Stimulated activated memory B cell treated with anti-CD40 and anti-IgM and Interleukin-4, amounts not matched to agents 10 μg/mL and 1 μg/mL and 100 μg/mL, for 72 hours (primary cell): ENCODE data around the gene ANKRD39.
"Not testable (repeated sequence)": the region's sequence is repeated elsewhere in the genome, so short reads cannot be mapped to it uniquely, and the experiment has no call there.

Experiments
- ATAC-seq: fragments of 150-1000 bp; cut with Tn5 transposase; 2 replicates; pipeline ENCODE4 v1.10.0; 2021
- H3K27ac Mint-ChIP-seq: one replicate; pipeline ENCODE4 v1.8.0; 2022; ENCODE audit warnings: mild to moderate bottlenecking, mixed read lengths
- H3K27me3 Mint-ChIP-seq: one replicate; pipeline ENCODE4 v1.8.0; 2022; ENCODE audit warnings: mixed read lengths
- H3K36me3 Mint-ChIP-seq: one replicate; pipeline ENCODE4 v1.8.0; 2022; ENCODE audit warnings: mixed read lengths
- H3K4me1 Mint-ChIP-seq: one replicate; pipeline ENCODE4 v1.8.0; 2022; ENCODE audit warnings: mixed read lengths
- H3K4me3 Mint-ChIP-seq: one replicate; pipeline ENCODE4 v1.8.0; 2022; ENCODE audit warnings: mild to moderate bottlenecking, moderate library complexity, mixed read lengths
- H3K9me3 Mint-ChIP-seq: one replicate; pipeline ENCODE4 v1.8.0; 2022; ENCODE audit warnings: mixed read lengths

Gene ANKRD39

DNA sequence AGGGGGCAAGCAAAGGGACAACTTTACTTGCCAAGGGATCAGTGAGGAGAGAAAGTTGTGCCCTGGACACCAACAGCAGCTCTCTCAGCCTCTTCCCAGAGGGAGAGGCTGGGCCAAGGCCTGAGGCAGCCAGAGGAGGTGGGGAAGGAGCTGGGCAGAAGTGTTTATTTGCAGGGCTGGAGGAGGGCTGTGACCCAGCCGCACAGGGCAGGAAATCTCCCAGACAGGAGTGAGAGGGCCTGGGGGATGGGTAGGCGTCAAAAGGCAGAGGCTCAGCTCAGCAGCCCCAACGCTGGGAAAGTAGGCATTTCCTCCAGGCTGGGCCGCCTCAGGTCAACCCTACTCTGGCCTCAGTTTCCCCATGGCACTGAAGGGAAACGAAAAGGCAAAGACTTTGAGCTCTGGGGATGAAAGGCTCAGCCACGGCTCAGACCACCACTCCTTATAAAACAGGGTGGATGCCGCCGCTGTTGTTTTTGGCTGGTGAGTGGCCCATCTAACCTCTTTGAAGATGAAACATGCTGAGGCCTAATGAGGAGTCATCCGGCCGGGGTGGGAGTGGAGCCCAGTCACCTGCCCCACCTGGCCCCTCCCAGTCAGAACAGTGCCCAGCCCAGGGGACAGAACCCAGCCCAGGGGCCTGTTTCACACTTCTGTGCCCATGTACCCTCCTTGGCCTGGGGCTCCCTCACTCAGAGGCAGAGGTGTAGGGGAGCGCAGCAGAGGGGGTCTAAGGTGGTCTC is 33.9 kb upstream of the ANKRD39 start:
- Mint-ChIP-seq H3K36me3 (no peaks in the 10 kb centered on the region), H3K27ac (no peak overlapping the region), H3K9me3 (no peaks in the 10 kb centered on the region), H3K27me3 (no peaks in the 10 kb centered on the region), H3K4me1 (peaks cover 30% of the 10 kb centered on the region), H3K4me3 (no peak overlapping the region)
- no peak for ATAC-seq

DNA sequence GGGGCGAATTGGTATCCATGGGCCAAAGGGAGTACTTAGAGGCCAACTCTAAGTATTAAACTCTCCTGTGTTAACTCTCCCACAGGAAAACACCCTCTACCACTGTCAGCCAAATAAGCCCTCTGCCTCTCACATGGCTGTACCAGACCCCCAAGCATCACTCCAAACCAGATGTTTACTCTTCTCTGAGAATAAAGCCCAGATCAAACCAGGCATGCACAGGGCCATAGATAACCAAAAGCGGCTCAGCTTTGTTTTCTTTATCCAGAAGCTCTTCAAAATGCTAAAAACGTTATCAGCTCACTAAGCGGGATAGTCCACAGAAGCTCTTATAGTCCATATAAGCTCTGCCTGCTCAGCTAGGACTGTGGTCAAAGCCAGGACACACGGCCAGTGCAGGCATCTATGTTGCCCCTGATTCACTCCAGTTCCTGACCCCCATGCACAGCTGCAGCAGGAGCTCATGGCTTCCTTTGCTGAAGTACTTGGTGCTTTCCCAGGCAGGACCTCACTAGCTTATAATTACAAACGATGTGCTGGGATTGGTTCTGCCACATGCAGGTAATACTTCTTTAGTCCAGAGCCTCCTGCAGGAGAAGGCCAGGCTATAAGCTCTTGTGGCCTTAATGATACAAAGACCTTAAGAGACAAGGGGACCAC is 33.0 kb upstream of the ANKRD39 start:
- no peak overlapping the region for H3K27ac Mint-ChIP-seq
- H3K36me3 Mint-ChIP-seq = no peaks in the 10 kb centered on the region
- H3K4me1 Mint-ChIP-seq = peaks cover 30% of the 10 kb centered on the region
- H3K4me3 Mint-ChIP-seq = no peak overlapping the region
- H3K9me3 Mint-ChIP-seq = no peaks in the 10 kb centered on the region
- no peaks in the 10 kb centered on the region for H3K27me3 Mint-ChIP-seq
- no peak for ATAC-seq

DNA sequence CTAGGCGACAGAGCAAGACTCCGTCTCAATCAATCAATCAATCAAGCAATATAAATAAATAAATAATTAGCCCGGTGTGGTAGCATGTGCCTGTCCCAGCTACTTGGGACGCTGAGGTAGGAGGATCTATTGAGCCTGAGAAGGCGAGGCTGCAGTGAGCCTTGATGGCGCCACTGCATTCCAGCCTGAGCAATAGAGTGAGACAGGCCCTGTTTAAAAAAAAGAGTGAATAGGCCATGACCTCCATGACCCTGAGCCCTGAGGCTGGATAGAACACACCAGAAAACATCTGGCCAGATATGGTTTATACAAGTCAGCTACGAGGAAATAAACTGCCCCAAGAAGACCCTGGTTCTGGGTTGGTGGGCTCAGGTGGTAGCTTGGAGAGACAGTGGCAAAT is 32.4 kb upstream of the ANKRD39 start:
- Mint-ChIP-seq H3K27ac (no peak overlapping the region), H3K4me3 (no peak overlapping the region), H3K9me3 (no peaks in the 10 kb centered on the region), H3K36me3 (no peaks in the 10 kb centered on the region), H3K27me3 (no peaks in the 10 kb centered on the region), H3K4me1 (peaks cover 28% of the 10 kb centered on the region)
- ATAC-seq = no peak

DNA sequence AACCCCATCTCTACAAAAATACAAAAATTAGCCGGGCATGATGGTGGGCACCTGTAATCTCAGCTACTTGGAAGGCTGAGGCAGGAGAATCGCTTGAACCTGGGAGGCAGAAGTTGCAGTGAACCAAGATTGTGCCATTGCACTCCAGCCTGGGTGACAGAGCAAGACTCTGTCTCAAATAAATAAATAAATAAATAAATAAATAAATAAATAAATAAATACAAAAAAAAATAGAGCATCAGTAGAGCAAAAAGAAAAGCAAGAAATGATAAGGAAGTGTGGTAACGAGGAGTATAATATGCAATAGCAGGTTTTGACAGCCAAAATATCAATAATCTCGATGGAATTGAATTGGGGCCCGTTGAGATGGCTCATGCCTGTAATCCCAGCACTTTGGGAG is 31.7 kb upstream of the ANKRD39 start:
- H3K36me3 Mint-ChIP-seq, H3K9me3 Mint-ChIP-seq, H3K27ac Mint-ChIP-seq, H3K27me3 Mint-ChIP-seq, H3K4me3 Mint-ChIP-seq, ATAC-seq: not testable (repeated sequence)
- peaks cover 23% of the 10 kb centered on the region for H3K4me1 Mint-ChIP-seq

DNA sequence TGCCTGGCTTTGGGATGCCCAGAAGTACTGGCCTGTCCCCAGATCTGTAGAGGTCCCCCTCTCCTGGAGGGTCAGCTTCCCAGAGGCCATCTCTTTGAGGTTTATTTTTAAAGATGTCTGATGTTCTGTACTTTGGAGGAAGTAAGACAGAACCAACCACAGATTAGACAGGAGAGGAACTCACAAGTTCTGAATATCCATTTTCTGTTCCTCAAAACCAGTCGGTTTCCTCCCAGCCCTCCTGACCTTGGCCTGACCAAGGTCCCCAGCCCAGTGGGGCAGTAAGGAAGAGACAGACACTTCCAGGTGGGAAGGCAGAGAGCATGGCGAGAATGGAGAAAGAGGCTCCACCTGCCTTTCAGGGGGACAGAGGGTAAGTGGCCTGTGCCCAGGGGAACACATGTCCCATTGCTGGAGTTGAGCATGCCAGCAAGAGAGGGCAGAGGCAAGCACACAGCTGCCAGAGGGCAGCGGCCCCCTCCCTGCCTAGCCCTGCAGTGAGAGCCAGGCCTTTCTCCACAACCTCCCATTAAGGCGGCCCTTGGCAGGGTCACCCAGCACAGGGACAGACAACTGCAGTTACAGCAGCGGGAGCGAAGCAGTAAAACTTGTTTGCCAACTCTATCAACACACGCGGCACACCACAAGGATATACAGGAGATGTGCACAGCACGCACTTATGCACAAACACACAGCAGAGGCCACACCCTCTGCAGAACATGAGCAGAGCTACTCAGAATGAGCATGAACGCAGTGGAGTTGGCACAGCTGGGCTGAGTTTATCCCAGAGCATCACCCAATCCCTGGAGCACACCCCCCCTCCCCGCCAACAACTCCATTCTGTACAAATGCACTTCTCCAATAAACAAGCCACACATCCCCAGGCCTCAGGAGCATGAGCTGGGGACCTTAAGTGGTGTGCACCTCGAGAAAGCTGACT is 30.5 kb upstream of the ANKRD39 start:
- H3K4me1 Mint-ChIP-seq = peaks cover 23% of the 10 kb centered on the region
- H3K27ac Mint-ChIP-seq = peak overlapping the region; percentile 7
- peak; percentile 70 for ATAC-seq
- no peak overlapping the region for H3K4me3 Mint-ChIP-seq
- H3K9me3 Mint-ChIP-seq = no peaks in the 10 kb centered on the region
- no peaks in the 10 kb centered on the region for H3K27me3 Mint-ChIP-seq
- no peaks in the 10 kb centered on the region for H3K36me3 Mint-ChIP-seq

DNA sequence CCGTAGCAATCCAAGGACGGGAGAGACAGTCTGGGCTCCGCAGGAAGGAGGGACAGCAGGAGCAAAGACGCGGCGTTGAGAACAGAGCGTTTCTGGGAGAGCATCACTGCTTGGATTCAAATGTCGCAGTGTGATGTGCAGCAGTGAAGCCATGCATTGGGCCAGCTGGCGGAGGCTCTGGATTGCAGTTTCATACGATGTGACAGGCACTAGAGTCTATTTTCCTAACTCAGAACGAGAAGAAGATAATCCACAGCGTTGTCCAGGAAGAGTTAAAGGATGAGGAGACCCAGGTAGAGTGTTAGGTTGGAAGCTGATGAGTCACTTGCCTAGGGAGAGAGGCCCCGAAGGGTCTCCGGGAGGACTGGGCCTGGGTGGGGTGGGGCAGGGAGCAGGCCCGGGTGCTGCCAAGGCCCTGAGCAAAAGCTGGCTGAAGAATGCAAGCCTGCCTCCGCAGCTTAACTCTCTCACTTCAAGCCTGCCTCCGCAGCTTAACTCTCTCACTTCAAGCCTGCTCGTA is 29.7 kb upstream of the ANKRD39 start:
- Mint-ChIP-seq H3K4me3 (no peak overlapping the region), H3K9me3 (no peaks in the 10 kb centered on the region), H3K27me3 (no peaks in the 10 kb centered on the region), H3K27ac (peak overlapping the region; percentile 50), H3K4me1 (peaks cover 23% of the 10 kb centered on the region), H3K36me3 (no peaks in the 10 kb centered on the region)
- ATAC-seq = no peak

DNA sequence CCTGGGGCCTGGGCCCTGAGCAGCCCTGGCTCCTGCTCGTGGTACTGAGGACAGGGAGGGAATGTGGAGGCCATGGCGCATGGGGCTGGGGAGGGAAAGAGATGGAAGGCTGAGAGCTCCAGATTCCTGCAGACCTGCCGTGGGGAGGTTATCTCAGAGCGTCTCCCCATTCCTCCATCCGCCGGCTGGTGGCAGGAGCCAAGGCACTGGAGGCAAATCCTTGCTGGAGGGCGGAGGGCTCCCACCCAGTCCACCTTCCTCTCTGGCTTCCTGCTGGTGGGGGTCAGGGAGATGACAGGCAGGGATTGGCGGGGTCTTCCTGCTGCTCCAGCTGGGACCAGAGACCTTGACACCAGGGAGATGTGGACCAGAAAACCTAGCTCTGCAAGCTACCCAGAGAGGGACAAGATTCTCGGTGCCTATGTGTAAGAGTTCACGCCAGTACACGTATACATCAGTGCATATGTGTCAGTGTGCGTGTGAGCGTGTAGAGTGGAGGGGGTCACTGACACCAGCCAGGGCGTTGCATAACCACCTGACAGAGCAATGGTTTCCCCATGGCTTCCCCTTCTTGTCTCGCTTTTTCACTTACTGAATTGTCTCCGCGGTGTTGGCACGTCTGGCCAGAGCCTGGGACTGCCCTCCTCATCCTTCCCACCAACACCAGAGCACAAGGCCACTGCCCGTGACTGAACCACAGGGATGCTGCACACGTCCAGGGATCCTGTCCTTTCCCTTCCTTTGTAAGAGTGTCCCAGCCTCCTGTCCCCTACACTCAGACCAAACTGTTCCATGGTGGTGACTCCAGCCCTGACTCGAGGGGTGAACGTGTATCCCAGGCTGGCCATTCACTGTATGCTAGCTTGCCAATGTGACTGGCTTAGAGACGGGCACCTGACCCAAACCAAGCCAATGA is 27.9 kb upstream of the ANKRD39 start:
- H3K27me3 Mint-ChIP-seq = no peaks in the 10 kb centered on the region
- no peak for ATAC-seq
- no peak overlapping the region for H3K27ac Mint-ChIP-seq
- H3K9me3 Mint-ChIP-seq = no peaks in the 10 kb centered on the region
- H3K36me3 Mint-ChIP-seq = no peaks in the 10 kb centered on the region
- no peak overlapping the region for H3K4me3 Mint-ChIP-seq
- peaks cover 23% of the 10 kb centered on the region for H3K4me1 Mint-ChIP-seq

DNA sequence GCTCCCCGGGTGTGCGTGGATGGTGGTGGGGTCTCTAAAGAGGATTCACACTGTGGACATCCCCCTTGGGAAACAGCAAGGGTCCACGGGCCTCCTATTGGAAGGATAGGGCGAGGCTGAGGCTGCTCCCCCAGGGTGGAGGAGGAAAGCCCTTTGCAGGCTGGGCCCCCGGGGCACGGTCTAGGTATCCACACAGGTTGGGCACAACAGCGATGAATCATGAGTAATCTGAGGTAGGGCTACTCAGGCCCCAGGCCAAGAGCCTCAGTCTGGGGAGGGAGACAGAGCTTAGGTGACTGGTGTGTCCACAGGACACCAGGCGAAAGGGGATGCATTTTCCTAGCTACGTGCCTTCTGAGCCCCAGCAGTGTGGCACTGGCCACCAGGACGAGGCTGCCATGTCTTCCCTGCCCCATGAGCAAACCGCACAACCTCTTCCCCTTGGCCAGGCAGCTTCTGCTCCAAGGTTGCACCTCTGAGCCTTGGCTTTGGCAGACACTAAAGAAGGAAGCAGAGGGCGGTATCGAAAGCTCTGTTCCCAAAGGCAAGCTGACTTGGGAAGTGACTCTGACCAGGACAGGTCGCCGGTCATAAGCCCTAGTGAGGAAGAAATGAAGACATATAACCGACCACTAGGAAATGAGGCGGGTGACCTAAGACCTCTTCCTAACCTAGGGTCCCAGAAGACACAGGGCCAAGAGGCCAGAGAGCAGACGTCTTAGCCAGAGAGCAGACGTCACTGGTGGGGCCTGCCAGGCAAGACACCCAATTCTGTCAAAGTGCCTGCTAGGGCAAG is 26.7 kb upstream of the ANKRD39 start:
- Mint-ChIP-seq H3K4me1 (peaks cover 23% of the 10 kb centered on the region), H3K36me3 (no peaks in the 10 kb centered on the region), H3K27me3 (no peaks in the 10 kb centered on the region), H3K9me3 (no peaks in the 10 kb centered on the region), H3K4me3 (no peak overlapping the region), H3K27ac (no peak overlapping the region)
- ATAC-seq = no peak

DNA sequence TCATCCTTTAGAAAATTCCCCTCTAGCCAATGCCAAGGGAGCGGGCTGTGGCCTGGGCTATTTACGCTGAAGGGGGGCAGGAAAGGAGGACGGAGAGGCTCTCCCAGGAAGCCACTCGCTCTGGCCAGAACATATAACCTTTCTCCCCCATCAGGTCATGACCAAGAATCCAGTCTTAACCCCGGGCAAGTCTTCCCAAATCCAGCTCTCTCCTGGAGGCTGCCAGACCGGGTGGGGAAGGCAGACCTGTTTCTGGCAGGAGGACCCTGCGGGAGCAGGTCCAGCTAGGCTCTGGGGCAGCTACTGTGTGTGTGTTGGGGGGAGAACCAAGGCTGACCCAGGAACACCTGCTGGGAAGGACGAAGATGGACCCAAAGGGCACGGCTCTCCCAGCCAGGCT is 25.5 kb upstream of the ANKRD39 start:
- peaks cover 21% of the 10 kb centered on the region for H3K4me1 Mint-ChIP-seq
- no peak overlapping the region for H3K4me3 Mint-ChIP-seq
- H3K27me3 Mint-ChIP-seq = peaks cover 3% of the 10 kb centered on the region
- no peak for ATAC-seq
- no peaks in the 10 kb centered on the region for H3K9me3 Mint-ChIP-seq
- no peak overlapping the region for H3K27ac Mint-ChIP-seq
- no peaks in the 10 kb centered on the region for H3K36me3 Mint-ChIP-seq

DNA sequence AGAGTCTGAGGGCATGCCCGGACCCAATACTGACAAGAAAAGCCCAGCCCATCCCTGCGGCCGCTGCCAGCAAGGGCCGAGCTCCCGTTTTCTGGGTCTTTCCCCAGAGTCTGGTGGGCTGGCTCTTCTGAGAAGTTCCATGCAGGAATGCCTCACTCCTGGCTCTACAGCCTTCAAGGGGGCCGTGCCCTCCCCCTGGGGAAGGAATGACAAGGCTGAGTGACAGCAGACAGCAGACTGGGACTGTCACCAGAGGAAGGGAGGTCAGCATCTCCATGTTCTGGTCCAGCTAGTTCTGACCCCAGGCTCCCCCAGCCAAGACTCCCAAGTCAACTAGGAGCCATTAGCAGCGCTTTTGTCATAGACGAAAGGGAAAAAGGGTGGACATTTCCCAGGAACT is 25.1 kb upstream of the ANKRD39 start:
- H3K4me1 Mint-ChIP-seq = peaks cover 21% of the 10 kb centered on the region
- no peaks in the 10 kb centered on the region for H3K36me3 Mint-ChIP-seq
- no peaks in the 10 kb centered on the region for H3K9me3 Mint-ChIP-seq
- H3K27ac Mint-ChIP-seq = no peak overlapping the region
- ATAC-seq = no peak
- H3K27me3 Mint-ChIP-seq = peaks cover 7% of the 10 kb centered on the region
- no peak overlapping the region for H3K4me3 Mint-ChIP-seq

DNA sequence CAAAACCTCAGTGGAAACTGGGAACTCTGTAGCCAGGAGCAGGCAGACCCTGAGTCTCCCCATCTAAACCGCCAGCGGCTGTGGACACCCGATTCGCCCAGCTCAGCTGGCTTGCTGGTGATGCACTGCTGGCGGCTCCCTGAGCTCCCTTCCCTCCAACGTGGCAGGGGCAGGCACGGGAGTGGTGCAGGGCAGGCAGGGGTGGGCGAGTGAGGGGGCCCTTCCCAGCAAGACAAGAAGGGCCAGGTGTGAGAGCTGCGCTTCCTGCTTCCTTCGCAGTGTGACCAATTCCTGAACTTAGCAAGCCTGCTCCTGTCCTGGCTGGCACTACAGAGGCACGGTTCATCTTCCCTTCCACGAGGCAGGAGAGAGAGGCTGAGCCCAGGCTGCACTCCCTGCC is 24.4 kb upstream of the ANKRD39 start:
- peaks cover 19% of the 10 kb centered on the region for H3K4me1 Mint-ChIP-seq
- peaks cover 8% of the 10 kb centered on the region for H3K27me3 Mint-ChIP-seq
- ATAC-seq = no peak
- H3K36me3 Mint-ChIP-seq = no peaks in the 10 kb centered on the region
- H3K4me3 Mint-ChIP-seq = no peak overlapping the region
- no peaks in the 10 kb centered on the region for H3K9me3 Mint-ChIP-seq
- H3K27ac Mint-ChIP-seq = no peak overlapping the region

DNA sequence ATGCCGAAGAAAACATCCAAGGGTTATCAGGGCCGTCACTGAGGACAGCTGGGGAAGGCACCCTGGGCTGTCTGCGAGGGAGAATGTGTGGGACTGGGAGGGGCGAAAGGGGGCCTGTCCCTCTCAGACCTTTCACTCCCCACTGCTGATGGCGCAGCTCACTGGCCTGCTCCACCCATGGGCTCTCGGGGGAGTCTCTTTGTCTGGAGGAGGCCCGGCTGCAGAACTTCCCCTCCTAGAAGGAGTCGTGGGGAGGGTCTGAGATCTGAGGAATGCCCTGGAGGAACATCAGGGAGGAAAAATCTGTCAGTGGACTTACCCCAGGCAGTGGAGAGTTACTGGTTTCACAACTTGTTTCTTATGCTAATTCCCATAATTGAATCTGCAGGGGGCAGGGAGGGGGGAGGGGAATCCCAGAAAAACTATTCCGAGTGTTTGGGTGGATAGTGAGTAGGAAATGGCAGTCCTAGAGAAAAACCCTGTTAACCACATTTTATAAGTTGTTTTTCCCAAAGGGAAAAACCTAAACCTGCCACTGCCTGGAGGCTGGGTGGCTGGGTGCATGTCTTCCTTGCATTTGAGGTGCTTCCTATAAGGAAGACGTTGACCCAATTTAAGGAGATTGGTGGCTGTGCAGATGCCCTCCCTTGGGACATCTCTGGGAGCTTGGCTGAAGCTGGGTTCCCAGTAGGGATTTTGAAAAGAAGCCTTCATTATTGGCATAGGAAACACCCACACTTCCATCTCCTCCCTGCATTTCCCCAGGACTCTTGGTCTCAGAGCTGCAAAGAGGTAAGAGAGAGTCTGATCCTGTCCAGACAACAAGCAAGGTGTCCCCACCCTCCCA is 23.8 kb upstream of the ANKRD39 start:
- H3K4me1 Mint-ChIP-seq = peaks cover 20% of the 10 kb centered on the region
- H3K27ac Mint-ChIP-seq = peak overlapping the region; percentile 30
- H3K36me3 Mint-ChIP-seq = no peaks in the 10 kb centered on the region
- peaks cover 8% of the 10 kb centered on the region for H3K27me3 Mint-ChIP-seq
- H3K4me3 Mint-ChIP-seq = no peak overlapping the region
- no peaks in the 10 kb centered on the region for H3K9me3 Mint-ChIP-seq
- no peak for ATAC-seq

DNA sequence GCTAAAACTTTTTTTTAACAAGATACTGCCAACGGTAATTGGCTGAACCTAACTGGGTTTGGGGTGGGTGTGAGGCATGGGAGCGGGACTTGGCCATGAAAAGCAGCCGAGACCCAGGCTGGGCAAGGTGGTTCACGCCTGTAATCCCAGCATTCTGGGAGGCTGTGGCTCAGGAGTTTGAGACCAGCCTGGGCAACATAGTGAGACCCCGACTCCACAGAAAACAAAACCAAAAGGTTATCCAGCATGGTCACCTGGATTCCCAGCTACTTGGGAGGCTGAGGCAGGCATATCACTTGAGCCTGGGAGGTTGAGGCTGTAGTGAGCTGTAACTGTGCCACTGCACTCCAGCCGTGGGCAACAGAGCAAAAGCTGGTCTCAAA is 23.1 kb upstream of the ANKRD39 start:
- peaks cover 8% of the 10 kb centered on the region for H3K27me3 Mint-ChIP-seq
- H3K4me3 Mint-ChIP-seq = no peak overlapping the region
- H3K4me1 Mint-ChIP-seq = peaks cover 27% of the 10 kb centered on the region
- no peaks in the 10 kb centered on the region for H3K9me3 Mint-ChIP-seq
- ATAC-seq = no peak
- H3K27ac Mint-ChIP-seq = peak overlapping the region; percentile 30
- H3K36me3 Mint-ChIP-seq = no peaks in the 10 kb centered on the region
